Ascending aorta (tissue), 2 donors: Measurements from ENCODE around the gene SALL4. TPM values are rescaled to one million over a fixed set of nuclear protein-coding genes. Genes with fewer than 3 reads are reported as not detected.
"Not testable (repeated sequence)": the region's sequence is repeated elsewhere in the genome, so short reads cannot be mapped to it uniquely, and the experiment has no call there.

Source experiments
- DNase-seq, 2 donors: peaks; one replicate each; pipeline ENCODE4 v3.0.0-alpha.2; 2019; ENCODE audit warnings: low spot score in 2 of 2
- H3K27ac ChIP-seq, 2 donors: fragments of 200-600 bp; sonication (generic); one replicate each; pipeline ENCODE4 v1.5.1; 2016 to 2017; ENCODE audit warnings: mild to moderate bottlenecking in 1 of 2
- H3K27me3 ChIP-seq: fragments of 200-600 bp; sonication (generic); one replicate; pipeline ENCODE4 v1.5.1; 2017
- H3K36me3 ChIP-seq, 2 donors: fragments of 200-600 bp; sonication (generic); one replicate each; pipeline ENCODE4 v1.5.1; 2016
- H3K4me1 ChIP-seq, 2 donors: fragments of 200-600 bp; sonication (generic); one replicate each; pipeline ENCODE4 v1.5.1; 2016 to 2017; ENCODE audit warnings: mild to moderate bottlenecking in 1 of 2
- H3K4me3 ChIP-seq, 2 donors: fragments of 200-600 bp; sonication (generic); one replicate each; pipeline ENCODE4 v1.5.1; 2016 to 2017; ENCODE audit warnings: mild to moderate bottlenecking in 1 of 2
- H3K9me3 ChIP-seq, 2 donors: fragments of 200-600 bp; sonication (generic); one replicate each; pipeline ENCODE4 v1.5.1; 2016
- CTCF ChIP-seq, 3 experiments: fragments of 200-600 bp in 2 of 3; fragments of 450-650 bp in 1 of 3; sonication (generic) in 2 of 3; IDR thresholded peaks; one replicate each; pipeline ENCODE4 v1.5.1; 2016 to 2019; ENCODE audit warnings: antibody characterized with exemption in 3 of 3, mild to moderate bottlenecking in 1 of 3, moderate library complexity in 1 of 3
- intact Hi-C: fragments of 100-400 bp; cut with DNase I; formaldehyde crosslinking; loops from one replicate; pipeline ENCODE4 v1.15.1; 2023
- total RNA-seq: library from RNA; depleted of rRNA; stranded (reverse); fragments of >200 nt; gene quantifications from one replicate; pipeline ENCODE4 v1.1.0, GENCODE V29; 2016

SALL4 gene
- total RNA-seq, 1 donor from 2014 or later, result not detected

GRCh38 chr20:51818479-51819008 is 16.2 kb upstream of the SALL4 start:
- Histone ChIP-seq H3K36me3 (no peaks in the 10 kb centered on the region), H3K9me3 (no peaks in the 10 kb centered on the region), H3K4me3 (no peak overlapping the region), H3K27me3 (no peaks in the 10 kb centered on the region), H3K4me1 (no peaks in the 10 kb centered on the region), H3K27ac (no peak overlapping the region)
- no peak for TF ChIP-seq CTCF (IDR thresholded peaks at IDR 0.05)
- intact Hi-C loops, result no loop called here
- no peak for DNase-seq

GRCh38 chr20:51816856-51817255 is 14.5 kb upstream of the SALL4 start:
- H3K27me3 ChIP-seq, H3K4me3 ChIP-seq, H3K9me3 ChIP-seq, H3K27ac ChIP-seq, H3K36me3 ChIP-seq, DNase-seq, intact Hi-C loops, H3K4me1 ChIP-seq: not testable (repeated sequence)

- no peaks in the 10 kb centered on the region for H3K9me3 ChIP-seq
- no peaks in the 10 kb centered on the region for H3K36me3 ChIP-seq
- H3K4me3 ChIP-seq, result no peak overlapping the region
- H3K27me3 ChIP-seq, result no peaks in the 10 kb centered on the region
- TF ChIP-seq CTCF (IDR thresholded peaks at IDR 0.05), result no peak
- intact Hi-C loops, result no loop called here
- no peak overlapping the region for H3K27ac ChIP-seq
- H3K4me1 ChIP-seq, result no peaks in the 10 kb centered on the region
- DNase-seq, result no peak
These were observed 13.2 kb upstream of the SALL4 start for GRCh38 chr20:51815383-51816076.

GRCh38 chr20:51812861-51813260 is 10.5 kb upstream of the SALL4 start:
- H3K27ac ChIP-seq, result no peak overlapping the region
- H3K4me3 ChIP-seq, result no peak overlapping the region
- no peak for DNase-seq
- intact Hi-C loops, result no loop called here
- no peaks in the 10 kb centered on the region for H3K36me3 ChIP-seq
- no peaks in the 10 kb centered on the region for H3K9me3 ChIP-seq
- TF ChIP-seq CTCF (IDR thresholded peaks at IDR 0.05), result no peak
- no peaks in the 10 kb centered on the region for H3K4me1 ChIP-seq
- H3K27me3 ChIP-seq, result no peaks in the 10 kb centered on the region

GRCh38 chr20:51811514-51812128 is 9.3 kb upstream of the SALL4 start:
- H3K27me3 ChIP-seq, result no peaks in the 10 kb centered on the region
- intact Hi-C loops, result no loop called here
- no peak for TF ChIP-seq CTCF (IDR thresholded peaks at IDR 0.05)
- no peak for DNase-seq
- no peaks in the 10 kb centered on the region for H3K4me1 ChIP-seq
- H3K4me3 ChIP-seq, result no peak overlapping the region
- H3K36me3 ChIP-seq, result no peaks in the 10 kb centered on the region
- no peaks in the 10 kb centered on the region for H3K9me3 ChIP-seq
- no peak overlapping the region for H3K27ac ChIP-seq

GRCh38 chr20:51811042-51811355 is 8.7 kb upstream of the SALL4 start:
- intact Hi-C loops, result no loop called here
- Histone ChIP-seq H3K4me1 (no peaks in the 10 kb centered on the region), H3K9me3 (no peaks in the 10 kb centered on the region), H3K36me3 (no peaks in the 10 kb centered on the region), H3K27me3 (no peaks in the 10 kb centered on the region), H3K27ac (no peak overlapping the region), H3K4me3 (no peak overlapping the region)
- TF ChIP-seq CTCF (IDR thresholded peaks at IDR 0.05), result no peak
- no peak for DNase-seq
